KMS-11 (cell line): ENCODE results near the gene SPTLC3.

ENCODE experiments used
- H2AFZ ChIP-seq: fragments of 200-600 bp; sonication (generic); 2 replicates; pipeline ENCODE4 v1.6.1; 2016; ENCODE audit warnings: antibody characterized with exemption, mixed run types, low read depth
- H3K27ac ChIP-seq: fragments of 200-600 bp; sonication (generic); 2 replicates; pipeline ENCODE4 v1.6.1; 2016; ENCODE audit warnings: mild to moderate bottlenecking, mixed run types
- H3K27me3 ChIP-seq: fragments of 200-600 bp; sonication (generic); 2 replicates; pipeline ENCODE4 v1.6.1; 2017; ENCODE audit warnings: mild to moderate bottlenecking, low read depth, mixed run types, moderate library complexity; ENCODE audit not compliant: insufficient read depth
- H3K36me3 ChIP-seq: fragments of 200-600 bp; sonication (generic); 2 replicates; pipeline ENCODE4 v1.6.1; 2017; ENCODE audit warnings: mild to moderate bottlenecking, mixed run types; ENCODE audit not compliant: insufficient read depth
- H3K4me1 ChIP-seq: fragments of 200-600 bp; sonication (generic); 2 replicates; pipeline ENCODE4 v1.6.1; 2016; ENCODE audit warnings: mild to moderate bottlenecking, low read depth, mixed run types; ENCODE audit not compliant: poor library complexity, severe bottlenecking
- H3K4me2 ChIP-seq: fragments of 200-600 bp; sonication (generic); 2 replicates; pipeline ENCODE4 v1.7.0; 2016; ENCODE audit warnings: mild to moderate bottlenecking, mixed run types
- H3K4me3 ChIP-seq: fragments of 200-600 bp; sonication (generic); IDR thresholded peaks from 2 replicates; pipeline ENCODE4 v1.6.1; 2017; ENCODE audit warnings: low read depth, low read length, mixed read lengths; ENCODE audit not compliant: insufficient read depth
- H3K79me2 ChIP-seq: fragments of 200-600 bp; sonication (generic); 2 replicates; pipeline ENCODE4 v1.6.1; 2016; ENCODE audit warnings: low read depth, mixed run types; ENCODE audit not compliant: insufficient read depth
- H3K9ac ChIP-seq: fragments of 200-600 bp; sonication (generic); 2 replicates; pipeline ENCODE4 v1.6.1; 2016; ENCODE audit warnings: mild to moderate bottlenecking, mixed run types
- H4K20me1 ChIP-seq: fragments of 200-600 bp; sonication (generic); 2 replicates; pipeline ENCODE4 v1.6.1; 2016; ENCODE audit warnings: mild to moderate bottlenecking, mixed run types; ENCODE audit not compliant: insufficient read depth
- TF ChIP-seq, protein P1 (sequence below): fragments of 200-600 bp; sonication (generic); conservative IDR thresholded peaks from 2 replicates; pipeline ENCODE4 v1.6.1; 2017; ENCODE audit warnings: low read depth, mild to moderate bottlenecking, antibody characterized with exemption, low read length, moderate library complexity, mixed read lengths

Gene SPTLC3

DNA sequence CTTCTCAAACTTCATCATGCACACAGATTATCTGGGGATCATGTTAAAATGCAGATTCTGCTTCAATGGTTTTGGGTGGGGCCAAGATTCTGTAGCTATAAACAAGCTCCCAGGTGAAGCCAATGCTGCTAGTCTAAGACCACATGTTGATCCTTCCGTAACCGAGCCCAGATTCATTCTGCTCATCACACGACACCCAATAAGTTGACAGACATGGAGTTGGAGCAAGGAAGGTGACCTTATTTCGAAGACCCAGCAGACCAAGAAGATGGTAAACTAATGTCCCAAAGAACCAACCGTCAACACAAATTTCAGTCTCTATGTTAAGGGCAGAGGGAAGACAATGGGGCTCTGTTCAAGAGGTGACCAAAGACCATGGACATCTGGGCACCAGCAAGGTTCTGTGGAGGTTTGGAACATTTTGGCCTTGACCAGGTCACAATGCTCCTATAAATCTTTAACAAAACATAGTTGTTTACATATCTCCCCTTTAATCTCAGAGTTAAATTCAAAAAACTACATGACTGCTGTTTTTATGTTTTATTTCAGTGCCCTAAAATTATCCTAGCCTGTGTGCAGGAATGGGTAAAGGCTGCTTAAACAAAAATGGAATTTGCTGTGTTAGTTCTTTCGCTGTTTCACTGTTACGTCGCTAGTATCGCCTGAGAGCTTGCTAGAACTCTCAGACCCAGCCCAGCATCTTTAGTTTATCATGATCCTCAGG, 50.1 kb downstream of the SPTLC3 start:
- H3K79me2 ChIP-seq = no peaks in the 10 kb centered on the region
- no peak overlapping the region for H3K4me2 ChIP-seq
- no peaks in the 10 kb centered on the region for H3K36me3 ChIP-seq
- no peak overlapping the region for H3K4me3 ChIP-seq
- H3K9ac ChIP-seq = no peak overlapping the region
- no peak overlapping the region for H2AFZ ChIP-seq
- no peak overlapping the region for H3K27ac ChIP-seq
- TF ChIP-seq, protein P1, sequence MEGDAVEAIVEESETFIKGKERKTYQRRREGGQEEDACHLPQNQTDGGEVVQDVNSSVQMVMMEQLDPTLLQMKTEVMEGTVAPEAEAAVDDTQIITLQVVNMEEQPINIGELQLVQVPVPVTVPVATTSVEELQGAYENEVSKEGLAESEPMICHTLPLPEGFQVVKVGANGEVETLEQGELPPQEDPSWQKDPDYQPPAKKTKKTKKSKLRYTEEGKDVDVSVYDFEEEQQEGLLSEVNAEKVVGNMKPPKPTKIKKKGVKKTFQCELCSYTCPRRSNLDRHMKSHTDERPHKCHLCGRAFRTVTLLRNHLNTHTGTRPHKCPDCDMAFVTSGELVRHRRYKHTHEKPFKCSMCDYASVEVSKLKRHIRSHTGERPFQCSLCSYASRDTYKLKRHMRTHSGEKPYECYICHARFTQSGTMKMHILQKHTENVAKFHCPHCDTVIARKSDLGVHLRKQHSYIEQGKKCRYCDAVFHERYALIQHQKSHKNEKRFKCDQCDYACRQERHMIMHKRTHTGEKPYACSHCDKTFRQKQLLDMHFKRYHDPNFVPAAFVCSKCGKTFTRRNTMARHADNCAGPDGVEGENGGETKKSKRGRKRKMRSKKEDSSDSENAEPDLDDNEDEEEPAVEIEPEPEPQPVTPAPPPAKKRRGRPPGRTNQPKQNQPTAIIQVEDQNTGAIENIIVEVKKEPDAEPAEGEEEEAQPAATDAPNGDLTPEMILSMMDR = no peak
- H3K4me1 ChIP-seq = no peaks in the 10 kb centered on the region
- H4K20me1 ChIP-seq = no peaks in the 10 kb centered on the region
- no peaks in the 10 kb centered on the region for H3K27me3 ChIP-seq

DNA sequence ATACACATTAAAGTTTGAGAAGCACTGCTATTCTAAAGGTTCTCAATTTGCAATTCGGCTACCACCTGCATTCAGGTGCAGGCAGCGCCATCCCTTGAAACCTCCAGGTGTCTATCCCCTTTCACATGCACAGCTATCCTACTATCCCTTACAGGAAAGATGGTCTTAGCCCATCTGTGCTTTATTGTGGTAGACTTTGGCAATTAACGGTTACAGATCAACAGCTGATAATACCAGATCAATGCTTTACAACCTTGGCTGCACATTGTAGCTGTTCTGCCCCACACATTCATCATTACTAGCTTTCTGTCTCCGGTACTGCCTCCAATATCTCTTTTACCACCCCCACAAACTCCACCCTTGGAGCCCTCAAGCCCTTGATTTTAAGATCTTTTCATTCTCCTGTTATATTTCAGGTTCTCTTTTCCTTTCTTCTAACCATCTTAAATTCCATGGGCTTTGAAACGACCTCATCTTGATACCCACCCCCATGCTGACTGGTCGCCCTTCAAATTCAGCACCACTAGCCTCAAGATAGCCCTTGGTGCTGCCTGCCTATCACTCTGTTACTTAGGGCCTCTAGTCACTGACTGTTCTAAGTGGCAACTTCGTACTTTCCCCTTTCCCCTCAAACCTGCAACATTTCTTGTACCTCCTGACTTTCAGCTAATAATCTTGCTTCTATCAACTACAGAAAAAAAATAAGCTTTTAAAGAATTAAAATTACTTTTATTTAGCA, 50.8 kb downstream of the SPTLC3 start:
- no peaks in the 10 kb centered on the region for H3K36me3 ChIP-seq
- H2AFZ ChIP-seq = no peak overlapping the region
- no peak overlapping the region for H3K4me3 ChIP-seq
- TF ChIP-seq, protein P1 = no peak
- no peak overlapping the region for H3K27ac ChIP-seq
- H3K4me2 ChIP-seq = no peak overlapping the region
- no peaks in the 10 kb centered on the region for H3K27me3 ChIP-seq
- H4K20me1 ChIP-seq = no peaks in the 10 kb centered on the region
- no peak overlapping the region for H3K9ac ChIP-seq
- H3K79me2 ChIP-seq = no peaks in the 10 kb centered on the region
- no peaks in the 10 kb centered on the region for H3K4me1 ChIP-seq

DNA sequence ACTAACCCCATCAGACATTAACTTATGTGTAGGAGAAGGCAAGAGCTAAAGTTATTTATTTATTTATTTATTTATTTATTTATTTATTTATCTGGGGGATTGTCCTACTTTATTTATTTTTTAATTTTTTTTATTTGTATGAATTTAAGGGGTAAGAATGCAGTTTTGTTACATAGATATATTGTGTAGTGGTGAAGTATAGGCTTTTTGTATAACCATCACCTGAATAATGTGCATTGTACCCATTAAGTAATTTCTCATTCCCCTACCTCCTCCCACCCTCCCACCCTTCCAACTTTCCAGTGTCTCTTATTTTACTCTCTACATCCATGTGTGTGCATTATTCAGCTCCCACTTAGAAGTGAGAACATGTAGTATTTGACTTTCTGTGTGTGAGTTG, 51.6 kb downstream of the SPTLC3 start:
- H3K4me1 ChIP-seq = no peaks in the 10 kb centered on the region
- H2AFZ ChIP-seq = no peak overlapping the region
- H3K27ac ChIP-seq = no peak overlapping the region
- no peaks in the 10 kb centered on the region for H3K36me3 ChIP-seq
- TF ChIP-seq, protein P1 = no peak
- no peaks in the 10 kb centered on the region for H3K27me3 ChIP-seq
- H3K4me3 ChIP-seq = no peak overlapping the region
- H4K20me1 ChIP-seq = no peaks in the 10 kb centered on the region
- no peaks in the 10 kb centered on the region for H3K79me2 ChIP-seq
- no peak overlapping the region for H3K4me2 ChIP-seq
- H3K9ac ChIP-seq = no peak overlapping the region

DNA sequence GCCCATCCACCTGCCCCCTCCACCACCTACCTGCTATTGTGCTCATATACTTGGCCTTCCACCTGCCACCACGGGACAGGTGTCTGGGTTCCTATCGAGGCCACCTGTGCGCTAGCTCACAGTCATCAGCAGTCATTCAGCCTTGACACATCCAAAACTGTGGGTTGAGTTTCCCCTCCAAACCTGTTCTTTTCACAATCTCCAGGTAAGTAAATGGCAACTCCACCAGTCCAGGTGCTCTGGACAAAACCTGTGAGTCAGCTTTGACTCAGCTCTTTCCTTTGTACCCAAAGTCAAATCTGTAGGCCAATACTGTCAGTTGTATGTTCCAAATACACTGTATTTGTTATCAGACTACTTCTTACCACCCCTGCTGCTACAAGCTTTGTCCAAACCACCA, 52.6 kb downstream of the SPTLC3 start:
- no peaks in the 10 kb centered on the region for H3K27me3 ChIP-seq
- no peaks in the 10 kb centered on the region for H3K36me3 ChIP-seq
- H3K79me2 ChIP-seq = no peaks in the 10 kb centered on the region
- H3K4me2 ChIP-seq = no peak overlapping the region
- no peak overlapping the region for H3K9ac ChIP-seq
- no peak overlapping the region for H3K27ac ChIP-seq
- H4K20me1 ChIP-seq = no peaks in the 10 kb centered on the region
- no peak overlapping the region for H3K4me3 ChIP-seq
- H3K4me1 ChIP-seq = no peaks in the 10 kb centered on the region
- no peak overlapping the region for H2AFZ ChIP-seq
- TF ChIP-seq, protein P1 = no peak
